ENCODE measurements around the gene EDA.

DNA sequence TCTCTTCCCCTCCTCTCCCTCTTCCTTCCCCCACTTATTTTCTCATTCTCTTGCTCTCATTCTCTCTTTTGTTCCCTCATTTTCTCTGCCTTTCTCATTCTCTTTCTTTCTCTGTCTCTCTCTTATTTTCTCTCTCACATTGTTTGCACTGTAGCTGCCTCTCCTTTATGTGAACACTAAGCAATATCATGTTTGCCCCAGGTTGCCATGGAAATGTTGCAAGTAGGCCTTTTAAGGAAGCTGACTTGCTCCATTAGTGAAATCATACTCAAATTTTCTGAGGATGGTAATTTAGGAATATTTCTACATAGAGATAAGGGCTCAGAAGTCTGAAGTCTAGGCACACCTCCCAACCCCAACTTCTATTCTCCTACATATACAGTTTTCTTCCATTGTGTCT lies 130.1 kb downstream of the EDA start:
- TF ChIP-seq, protein P1, sequence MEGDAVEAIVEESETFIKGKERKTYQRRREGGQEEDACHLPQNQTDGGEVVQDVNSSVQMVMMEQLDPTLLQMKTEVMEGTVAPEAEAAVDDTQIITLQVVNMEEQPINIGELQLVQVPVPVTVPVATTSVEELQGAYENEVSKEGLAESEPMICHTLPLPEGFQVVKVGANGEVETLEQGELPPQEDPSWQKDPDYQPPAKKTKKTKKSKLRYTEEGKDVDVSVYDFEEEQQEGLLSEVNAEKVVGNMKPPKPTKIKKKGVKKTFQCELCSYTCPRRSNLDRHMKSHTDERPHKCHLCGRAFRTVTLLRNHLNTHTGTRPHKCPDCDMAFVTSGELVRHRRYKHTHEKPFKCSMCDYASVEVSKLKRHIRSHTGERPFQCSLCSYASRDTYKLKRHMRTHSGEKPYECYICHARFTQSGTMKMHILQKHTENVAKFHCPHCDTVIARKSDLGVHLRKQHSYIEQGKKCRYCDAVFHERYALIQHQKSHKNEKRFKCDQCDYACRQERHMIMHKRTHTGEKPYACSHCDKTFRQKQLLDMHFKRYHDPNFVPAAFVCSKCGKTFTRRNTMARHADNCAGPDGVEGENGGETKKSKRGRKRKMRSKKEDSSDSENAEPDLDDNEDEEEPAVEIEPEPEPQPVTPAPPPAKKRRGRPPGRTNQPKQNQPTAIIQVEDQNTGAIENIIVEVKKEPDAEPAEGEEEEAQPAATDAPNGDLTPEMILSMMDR (IDR thresholded peaks at IDR 0.05 in 4 of 5, conservative IDR thresholded peaks at IDR 0.05 in 1 of 5), result no peak
- no peak for TF ChIP-seq POLR2A (IDR thresholded peaks at IDR 0.05)

Measured in gastrocnemius medialis (tissue), 4 donors.